Astrocyte (in vitro differentiated cells and primary cell): ENCODE data around the gene KIF26B. TPM values are rescaled to one million over a fixed set of nuclear protein-coding genes. Genes with fewer than 3 reads are reported as not detected.
"Not testable (repeated sequence)": the region's sequence is repeated elsewhere in the genome, so short reads cannot be mapped to it uniquely, and the experiment has no call there.

Source experiments
- DNase-seq: peaks from one replicate; pipeline ENCODE4 v3.0.0-alpha.2; 2010; ENCODE audit warnings: low read depth
- FAIRE-seq: peaks from 2 replicates; lab custom pipeline; 2011; peaks lifted over from hg19 to GRCh38; lab: Jason Lieb, UNC
- H2AFZ ChIP-seq: 2 replicates; pipeline ENCODE4 v1.6.0; 2012; ENCODE audit warnings: low read depth, low read length, inconsistent platforms
- H3K27ac ChIP-seq: 2 replicates; pipeline ENCODE4 v1.5.1; 2011; ENCODE audit warnings: low read depth, low read length, inconsistent platforms
- H3K27me3 ChIP-seq: 2 replicates; pipeline ENCODE4 v1.6.0; 2011; ENCODE audit warnings: low read length, inconsistent platforms; ENCODE audit not compliant: insufficient read depth
- H3K36me3 ChIP-seq: 2 replicates; pipeline ENCODE4 v1.5.1; 2011; ENCODE audit warnings: low read length, inconsistent platforms; ENCODE audit not compliant: insufficient read depth
- H3K4me1 ChIP-seq: 2 replicates; pipeline ENCODE4 v1.5.1; 2011; ENCODE audit warnings: low read length, inconsistent platforms; ENCODE audit not compliant: insufficient read depth
- H3K4me2 ChIP-seq: 2 replicates; pipeline ENCODE4 v1.6.0; 2012; ENCODE audit warnings: low read length, inconsistent platforms
- H3K4me3 ChIP-seq: 2 replicates; pipeline ENCODE4 v1.5.1; 2011; ENCODE audit warnings: low read depth, mild to moderate bottlenecking, low read length, inconsistent platforms; ENCODE audit not compliant: insufficient read depth
- H3K79me2 ChIP-seq: 2 replicates; pipeline ENCODE4 v1.6.0; 2012; ENCODE audit warnings: mild to moderate bottlenecking, low read length, inconsistent platforms; ENCODE audit not compliant: insufficient read depth
- H3K9ac ChIP-seq: 2 replicates; pipeline ENCODE4 v1.6.0; 2012; ENCODE audit warnings: mild to moderate bottlenecking, low read length, inconsistent platforms
- H3K9me3 ChIP-seq: 2 replicates; pipeline ENCODE4 v1.5.1; 2012; ENCODE audit warnings: low read depth, mild to moderate bottlenecking, low read length, inconsistent platforms; ENCODE audit not compliant: insufficient read depth
- H4K20me1 ChIP-seq: 2 replicates; pipeline ENCODE4 v1.6.0; 2012; ENCODE audit warnings: low read length, inconsistent platforms; ENCODE audit not compliant: insufficient read depth
- H3K27ac Mint-ChIP-seq: one replicate; pipeline ENCODE4 v1.8.0; 2021; ENCODE audit warnings: mild to moderate bottlenecking, mixed read lengths; ENCODE audit not compliant: unreplicated experiment
- H3K27me3 Mint-ChIP-seq: one replicate; pipeline ENCODE4 v1.8.0; 2021; ENCODE audit warnings: low read depth, mixed read lengths; ENCODE audit not compliant: unreplicated experiment
- H3K36me3 Mint-ChIP-seq: one replicate; pipeline ENCODE4 v1.8.0; 2021; ENCODE audit warnings: low read depth, mixed read lengths; ENCODE audit not compliant: unreplicated experiment
- H3K4me1 Mint-ChIP-seq: one replicate; pipeline ENCODE4 v1.8.0; 2021; ENCODE audit warnings: low read depth, mixed read lengths; ENCODE audit not compliant: unreplicated experiment
- H3K4me3 Mint-ChIP-seq: one replicate; pipeline ENCODE4 v1.8.0; 2021; ENCODE audit warnings: mild to moderate bottlenecking, moderate library complexity, mixed read lengths; ENCODE audit not compliant: unreplicated experiment
- H3K9me3 Mint-ChIP-seq: one replicate; pipeline ENCODE4 v1.8.0; 2021; ENCODE audit warnings: mild to moderate bottlenecking, mixed read lengths; ENCODE audit not compliant: unreplicated experiment
- EZH2 ChIP-seq: IDR thresholded peaks from 2 replicates; pipeline ENCODE4 v1.6.1; 2012; ENCODE audit warnings: mild to moderate bottlenecking, low read length, inconsistent platforms; ENCODE audit not compliant: insufficient read depth
- total RNA-seq: library from RNA; stranded (reverse); gene quantifications from 2 replicates; pipeline ENCODE4 v1.2.1, GENCODE V29; 2021
- TF ChIP-seq, protein P1 (sequence below): IDR thresholded peaks from 2 replicates; pipeline ENCODE4 v1.5.1; 2011; ENCODE audit warnings: low read depth, mild to moderate bottlenecking, inconsistent platforms, low read length, moderate library complexity; ENCODE audit not compliant: insufficient read depth

The KIF26B gene
- total RNA-seq, 1 donor from 2014 or later, result 6.8 TPM

DNA sequence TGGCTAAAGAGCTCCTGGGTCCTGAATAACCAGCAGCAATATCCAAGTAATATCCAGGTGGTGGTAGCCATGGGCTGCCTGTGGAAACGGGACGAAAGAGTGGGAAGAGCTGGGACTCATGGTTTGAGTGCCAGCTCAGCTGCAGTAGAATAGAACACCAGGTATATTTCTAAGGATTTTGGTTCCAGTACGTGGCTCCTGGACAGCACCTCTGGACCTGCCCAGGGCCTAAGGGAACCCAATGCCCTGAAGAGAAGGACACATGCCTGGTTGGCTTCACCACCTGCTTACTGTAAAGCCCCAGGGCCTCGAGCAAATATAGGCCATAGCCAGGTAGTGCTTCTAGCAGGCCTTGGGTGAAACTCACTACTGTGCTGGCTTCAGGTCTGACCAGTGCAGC, 566.7 kb downstream of the KIF26B start:
- H3K9me3 ChIP-seq, result no peaks in the 10 kb centered on the region
- no peak overlapping the region for H3K4me3 ChIP-seq
- TF ChIP-seq, protein P1, sequence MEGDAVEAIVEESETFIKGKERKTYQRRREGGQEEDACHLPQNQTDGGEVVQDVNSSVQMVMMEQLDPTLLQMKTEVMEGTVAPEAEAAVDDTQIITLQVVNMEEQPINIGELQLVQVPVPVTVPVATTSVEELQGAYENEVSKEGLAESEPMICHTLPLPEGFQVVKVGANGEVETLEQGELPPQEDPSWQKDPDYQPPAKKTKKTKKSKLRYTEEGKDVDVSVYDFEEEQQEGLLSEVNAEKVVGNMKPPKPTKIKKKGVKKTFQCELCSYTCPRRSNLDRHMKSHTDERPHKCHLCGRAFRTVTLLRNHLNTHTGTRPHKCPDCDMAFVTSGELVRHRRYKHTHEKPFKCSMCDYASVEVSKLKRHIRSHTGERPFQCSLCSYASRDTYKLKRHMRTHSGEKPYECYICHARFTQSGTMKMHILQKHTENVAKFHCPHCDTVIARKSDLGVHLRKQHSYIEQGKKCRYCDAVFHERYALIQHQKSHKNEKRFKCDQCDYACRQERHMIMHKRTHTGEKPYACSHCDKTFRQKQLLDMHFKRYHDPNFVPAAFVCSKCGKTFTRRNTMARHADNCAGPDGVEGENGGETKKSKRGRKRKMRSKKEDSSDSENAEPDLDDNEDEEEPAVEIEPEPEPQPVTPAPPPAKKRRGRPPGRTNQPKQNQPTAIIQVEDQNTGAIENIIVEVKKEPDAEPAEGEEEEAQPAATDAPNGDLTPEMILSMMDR, result no peak
- TF ChIP-seq EZH2, result no peak
- peaks cover 9% of the 10 kb centered on the region for H3K36me3 Mint-ChIP-seq
- no peak for DNase-seq
- H3K4me1 Mint-ChIP-seq, result peaks cover 1% of the 10 kb centered on the region
- no peaks in the 10 kb centered on the region for H4K20me1 ChIP-seq
- H3K27ac Mint-ChIP-seq, result no peak overlapping the region
- peaks cover 14% of the 10 kb centered on the region for H3K9me3 Mint-ChIP-seq
- H2AFZ ChIP-seq, result no peak overlapping the region
- no peak overlapping the region for H3K27ac ChIP-seq
- no peaks in the 10 kb centered on the region for H3K36me3 ChIP-seq
- peaks cover 2% of the 10 kb centered on the region for H3K4me1 ChIP-seq
- H3K79me2 ChIP-seq, result no peaks in the 10 kb centered on the region
- no peak overlapping the region for H3K4me3 Mint-ChIP-seq
- H3K4me2 ChIP-seq, result no peak overlapping the region
- no peaks in the 10 kb centered on the region for H3K27me3 Mint-ChIP-seq
- no peak overlapping the region for H3K9ac ChIP-seq
- FAIRE-seq, result no peak
- no peaks in the 10 kb centered on the region for H3K27me3 ChIP-seq

DNA sequence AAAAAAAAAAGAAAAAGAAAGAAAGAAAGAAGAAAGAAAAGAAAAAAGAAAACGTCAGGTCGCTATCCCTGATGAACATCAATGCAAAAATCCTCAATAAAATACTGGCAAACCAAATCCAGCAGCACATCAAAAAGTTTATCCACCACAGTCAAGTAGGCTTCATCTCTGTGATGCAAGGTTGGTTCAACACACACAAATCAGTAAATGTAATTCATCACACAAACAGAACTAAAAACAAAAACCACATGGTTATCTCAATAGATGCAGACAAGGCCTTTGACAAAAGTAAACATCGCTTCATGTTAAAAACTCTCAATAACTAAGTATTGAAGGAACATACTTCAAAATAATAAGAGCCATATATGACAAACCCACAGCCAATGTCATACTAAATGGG, 573.2 kb downstream of the KIF26B start:
- DNase-seq, H3K27ac Mint-ChIP-seq, H3K9me3 ChIP-seq, H3K36me3 ChIP-seq, H3K4me3 Mint-ChIP-seq, H3K4me2 ChIP-seq, H3K27me3 ChIP-seq, H3K79me2 ChIP-seq, H3K27ac ChIP-seq, H3K4me3 ChIP-seq, H3K4me1 Mint-ChIP-seq, H3K4me1 ChIP-seq, H3K27me3 Mint-ChIP-seq, FAIRE-seq, H2AFZ ChIP-seq, H4K20me1 ChIP-seq, H3K9ac ChIP-seq, H3K36me3 Mint-ChIP-seq: not testable (repeated sequence)
- H3K9me3 Mint-ChIP-seq, result peaks cover 46% of the 10 kb centered on the region

- Mint-ChIP-seq H3K4me3 (no peak overlapping the region), H3K9me3 (peaks cover 39% of the 10 kb centered on the region), H3K27me3 (no peaks in the 10 kb centered on the region), H3K4me1 (no peaks in the 10 kb centered on the region), H3K36me3 (peaks cover 11% of the 10 kb centered on the region), H3K27ac (no peak overlapping the region)
- no peak overlapping the region for H3K9ac ChIP-seq
- H3K4me2 ChIP-seq, result no peak overlapping the region
- no peaks in the 10 kb centered on the region for H3K4me1 ChIP-seq
- DNase-seq (peak; percentile 55), FAIRE-seq (no peak)
- peaks cover 4% of the 10 kb centered on the region for H3K9me3 ChIP-seq
- no peak overlapping the region for H3K27ac ChIP-seq
- H3K36me3 ChIP-seq, result no peaks in the 10 kb centered on the region
- H3K4me3 ChIP-seq, result no peak overlapping the region
- H3K79me2 ChIP-seq, result no peaks in the 10 kb centered on the region
- H2AFZ ChIP-seq, result no peak overlapping the region
- TF ChIP-seq EZH2, result no peak
- TF ChIP-seq, protein P1, result no peak
- H3K27me3 ChIP-seq, result no peaks in the 10 kb centered on the region
- no peaks in the 10 kb centered on the region for H4K20me1 ChIP-seq
These were observed 576.0 kb downstream of the KIF26B start for GRCh38 chr1:245730801-245731200.

- H3K9ac ChIP-seq, result not testable (repeated sequence)
These were observed 585.6 kb downstream of the KIF26B start for GRCh38 chr1:245740336-245740735.

More at GRCh38 chr1:245740336-245740735, 585.6 kb downstream of the KIF26B start:
- H3K4me3 Mint-ChIP-seq, H3K9me3 Mint-ChIP-seq, H3K4me2 ChIP-seq, H3K9me3 ChIP-seq, H3K36me3 Mint-ChIP-seq, H3K27me3 ChIP-seq, FAIRE-seq, H3K27me3 Mint-ChIP-seq, H4K20me1 ChIP-seq, DNase-seq, H3K27ac Mint-ChIP-seq, H3K79me2 ChIP-seq, H3K4me1 ChIP-seq, H3K4me3 ChIP-seq, H3K36me3 ChIP-seq, H2AFZ ChIP-seq, H3K27ac ChIP-seq: not testable (repeated sequence)
- H3K4me1 Mint-ChIP-seq, result peaks cover 11% of the 10 kb centered on the region
